ENCODE measurements around the gene MARCHF7.

Gene MARCHF7

DNA sequence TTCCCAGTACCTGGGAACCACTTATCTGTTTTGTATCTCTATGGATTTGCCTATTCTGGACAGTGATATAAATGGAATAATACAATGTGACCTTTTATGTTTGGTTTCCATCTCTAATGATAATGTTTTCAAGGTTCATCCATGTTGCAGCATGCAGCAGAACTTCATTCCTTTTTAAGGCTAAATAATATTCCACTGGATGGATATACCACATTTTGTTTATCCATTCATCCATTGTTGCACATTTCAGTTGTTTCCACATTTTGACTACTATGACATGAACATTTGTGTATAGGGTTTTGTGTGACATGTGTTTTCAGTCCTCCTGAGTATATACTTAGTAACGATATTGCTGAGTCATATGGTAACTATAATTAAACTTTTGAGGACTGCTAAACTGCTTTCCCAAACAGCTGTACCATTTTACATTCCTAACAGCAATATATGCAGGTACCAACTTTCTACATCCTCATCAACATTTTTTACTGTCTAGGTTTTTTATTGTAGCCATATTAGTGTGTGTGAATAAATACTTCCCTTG is 17.7 kb upstream of the MARCHF7 start:
- H3K27me3 ChIP-seq (ENCODE audit: control insufficient read depth, low read length): no peaks in the 10 kb centered on the region
- no peak overlapping the region for H3K27ac ChIP-seq (ENCODE audit: low read depth, low read length)
- no peaks in the 10 kb centered on the region for H3K4me1 ChIP-seq (ENCODE audit: control insufficient read depth, low read length)
- no peaks in the 10 kb centered on the region for H3K36me3 ChIP-seq (ENCODE audit: control insufficient read depth, low read length)
- TF ChIP-seq, protein P1, sequence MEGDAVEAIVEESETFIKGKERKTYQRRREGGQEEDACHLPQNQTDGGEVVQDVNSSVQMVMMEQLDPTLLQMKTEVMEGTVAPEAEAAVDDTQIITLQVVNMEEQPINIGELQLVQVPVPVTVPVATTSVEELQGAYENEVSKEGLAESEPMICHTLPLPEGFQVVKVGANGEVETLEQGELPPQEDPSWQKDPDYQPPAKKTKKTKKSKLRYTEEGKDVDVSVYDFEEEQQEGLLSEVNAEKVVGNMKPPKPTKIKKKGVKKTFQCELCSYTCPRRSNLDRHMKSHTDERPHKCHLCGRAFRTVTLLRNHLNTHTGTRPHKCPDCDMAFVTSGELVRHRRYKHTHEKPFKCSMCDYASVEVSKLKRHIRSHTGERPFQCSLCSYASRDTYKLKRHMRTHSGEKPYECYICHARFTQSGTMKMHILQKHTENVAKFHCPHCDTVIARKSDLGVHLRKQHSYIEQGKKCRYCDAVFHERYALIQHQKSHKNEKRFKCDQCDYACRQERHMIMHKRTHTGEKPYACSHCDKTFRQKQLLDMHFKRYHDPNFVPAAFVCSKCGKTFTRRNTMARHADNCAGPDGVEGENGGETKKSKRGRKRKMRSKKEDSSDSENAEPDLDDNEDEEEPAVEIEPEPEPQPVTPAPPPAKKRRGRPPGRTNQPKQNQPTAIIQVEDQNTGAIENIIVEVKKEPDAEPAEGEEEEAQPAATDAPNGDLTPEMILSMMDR (IDR thresholded peaks at IDR 0.05; ENCODE audit: low read depth, low read length, poor library complexity, severe bottlenecking): no peak
- no peak for TF ChIP-seq EZH2phosphoT487 (IDR thresholded peaks at IDR 0.05; ENCODE audit: borderline replicate concordance, low read length)
- H3K79me2 ChIP-seq (ENCODE audit: control insufficient read depth, low read length): no peaks in the 10 kb centered on the region
- H3F3A ChIP-seq (ENCODE audit: control insufficient read depth, insufficient read depth): no peaks in the 10 kb centered on the region
- H3K4me2 ChIP-seq (ENCODE audit: low read length): no peak overlapping the region
- no peak overlapping the region for H3K4me3 ChIP-seq (ENCODE audit: low read length)
- no peaks in the 10 kb centered on the region for H3K9me2 ChIP-seq (replicated peaks; ENCODE audit: control insufficient read depth, low read length)
- H3K9me3 ChIP-seq (ENCODE audit: control insufficient read depth, insufficient read depth, low read length): peaks cover 4% of the 10 kb centered on the region; the same call in 1 of the 2 replicates
- H4K20me1 ChIP-seq (ENCODE audit: control insufficient read depth, insufficient read depth, low read depth, low read length): no peaks in the 10 kb centered on the region

DNA sequence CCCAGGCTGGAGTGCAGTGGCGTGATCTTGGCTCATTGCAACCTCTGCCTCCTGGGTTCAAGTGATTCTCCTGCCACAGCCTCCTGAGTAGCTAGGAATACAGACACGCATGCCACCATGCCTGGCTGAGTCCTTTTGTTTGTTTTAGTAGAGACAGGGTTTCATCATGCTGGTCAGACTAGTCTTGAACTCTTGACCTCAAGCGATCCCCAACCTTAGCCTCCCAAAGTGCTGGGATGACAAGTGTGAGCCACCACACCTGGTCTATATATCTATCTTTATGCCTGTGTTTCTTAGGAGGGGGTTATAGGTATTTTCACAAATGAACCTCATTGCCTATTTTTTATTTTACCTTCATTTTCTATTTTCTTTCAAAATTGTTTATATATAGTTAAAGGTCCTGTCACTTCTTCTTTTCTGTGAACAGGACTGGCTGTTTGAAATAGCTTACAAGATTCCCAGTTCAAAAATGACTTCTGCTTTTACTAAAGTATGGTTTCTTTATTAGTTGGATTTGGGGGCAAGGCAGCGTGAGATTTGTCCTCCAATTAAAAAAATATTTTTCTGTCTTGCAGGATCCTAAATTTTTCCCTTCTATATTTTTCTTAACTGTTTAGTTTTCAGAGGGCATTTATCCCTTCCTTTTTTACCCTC is 16.4 kb upstream of the MARCHF7 start:
- Histone ChIP-seq H3K36me3 (ENCODE audit: control insufficient read depth, low read length) (no peaks in the 10 kb centered on the region), H3K4me1 (ENCODE audit: control insufficient read depth, low read length) (no peaks in the 10 kb centered on the region), H3K4me3 (ENCODE audit: low read length) (no peak overlapping the region), H3K27me3 (ENCODE audit: control insufficient read depth, low read length) (no peaks in the 10 kb centered on the region), H3K4me2 (ENCODE audit: low read length) (no peak overlapping the region), H3F3A (ENCODE audit: control insufficient read depth, insufficient read depth) (no peaks in the 10 kb centered on the region), H4K20me1 (ENCODE audit: control insufficient read depth, insufficient read depth, low read depth, low read length) (no peaks in the 10 kb centered on the region), H3K79me2 (ENCODE audit: control insufficient read depth, low read length) (no peaks in the 10 kb centered on the region), H3K9me3 (ENCODE audit: control insufficient read depth, insufficient read depth, low read length) (peaks cover 4% of the 10 kb centered on the region; the same call in 1 of the 2 replicates), H3K9me2 (replicated peaks; ENCODE audit: control insufficient read depth, low read length) (no peaks in the 10 kb centered on the region), H3K27ac (ENCODE audit: low read depth, low read length) (no peak overlapping the region)
- TF ChIP-seq, protein P1 (IDR thresholded peaks at IDR 0.05; ENCODE audit: low read depth, low read length, poor library complexity, severe bottlenecking): no peak
- no peak for TF ChIP-seq EZH2phosphoT487 (IDR thresholded peaks at IDR 0.05; ENCODE audit: borderline replicate concordance, low read length)

DNA sequence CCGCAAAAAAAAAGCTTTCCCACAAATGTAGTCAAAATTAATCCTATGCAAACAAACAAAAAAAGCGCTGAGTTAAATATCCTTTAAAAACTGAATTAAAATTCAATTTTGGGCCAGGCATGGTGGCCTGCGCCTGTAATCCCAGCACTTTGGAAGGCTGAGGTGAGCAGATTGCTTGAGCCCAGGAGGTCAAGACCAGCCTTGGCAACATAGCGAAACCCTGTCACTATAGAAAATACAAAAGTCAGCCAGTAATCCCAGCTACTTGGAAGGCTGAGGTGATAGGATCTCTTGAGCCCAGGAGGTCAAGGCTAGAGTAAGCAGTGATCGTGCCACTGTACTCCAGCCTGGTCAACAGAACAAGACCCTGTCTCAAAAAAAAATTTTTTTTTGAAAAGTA is 8.8 kb upstream of the MARCHF7 start:
- TF ChIP-seq EZH2phosphoT487 (IDR thresholded peaks at IDR 0.05; ENCODE audit: borderline replicate concordance, low read length): no peak
- TF ChIP-seq, protein P1 (IDR thresholded peaks at IDR 0.05; ENCODE audit: low read depth, low read length, poor library complexity, severe bottlenecking): no peak
- no peaks in the 10 kb centered on the region for H3K79me2 ChIP-seq (ENCODE audit: control insufficient read depth, low read length)
- H3K36me3 ChIP-seq (ENCODE audit: control insufficient read depth, low read length): no peaks in the 10 kb centered on the region
- no peaks in the 10 kb centered on the region for H3K9me3 ChIP-seq (ENCODE audit: control insufficient read depth, insufficient read depth, low read length)
- no peaks in the 10 kb centered on the region for H3K4me1 ChIP-seq (ENCODE audit: control insufficient read depth, low read length)
- H3K9me2 ChIP-seq (replicated peaks; ENCODE audit: control insufficient read depth, low read length): no peaks in the 10 kb centered on the region
- H3K27me3 ChIP-seq (ENCODE audit: control insufficient read depth, low read length): no peaks in the 10 kb centered on the region
- H4K20me1 ChIP-seq (ENCODE audit: control insufficient read depth, insufficient read depth, low read depth, low read length): no peaks in the 10 kb centered on the region
- no peak overlapping the region for H3K27ac ChIP-seq (ENCODE audit: low read depth, low read length)
- H3K4me2 ChIP-seq (ENCODE audit: low read length): no peak overlapping the region
- H3K4me3 ChIP-seq (ENCODE audit: low read length): no peak overlapping the region
- no peaks in the 10 kb centered on the region for H3F3A ChIP-seq (ENCODE audit: control insufficient read depth, insufficient read depth)
